ENCODE results near the gene GAB1.

GAB1 gene

DNA sequence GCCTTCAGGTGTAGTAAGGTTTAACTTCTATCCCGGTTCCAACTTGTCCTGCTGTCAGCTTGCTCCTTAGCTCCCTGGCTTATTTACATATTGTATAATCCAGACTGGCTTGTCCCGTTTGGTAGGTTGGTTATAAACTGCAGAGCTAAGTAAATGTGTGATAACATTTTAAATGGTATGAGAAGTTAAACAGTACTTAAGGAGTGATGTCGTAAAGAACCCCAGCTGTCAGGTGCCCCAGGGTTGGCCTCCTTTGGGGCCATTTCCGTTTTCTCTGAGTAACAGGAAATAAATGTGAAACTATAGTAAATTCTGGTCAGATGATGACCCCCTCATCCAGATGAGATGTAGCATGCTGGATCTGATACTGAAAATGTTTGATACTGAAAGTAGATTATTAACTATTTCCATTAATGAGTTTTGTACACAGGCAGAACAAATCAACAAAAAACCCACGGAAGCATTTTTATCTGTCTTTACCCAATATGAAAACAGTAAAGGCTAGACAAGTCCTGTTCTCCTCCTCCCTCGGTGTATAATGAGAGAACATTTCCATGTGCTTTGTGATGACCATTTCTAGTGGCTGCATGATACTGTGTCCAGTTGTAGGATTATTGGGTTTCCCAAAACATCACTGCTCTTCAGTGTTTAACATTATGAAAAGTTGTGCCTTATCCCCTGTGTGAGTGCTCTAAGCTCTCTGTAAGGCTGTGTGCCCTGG is 22.4 kb downstream of the GAB1 start:
- DNase-seq (ENCODE audit: low read depth): no peak

DNA sequence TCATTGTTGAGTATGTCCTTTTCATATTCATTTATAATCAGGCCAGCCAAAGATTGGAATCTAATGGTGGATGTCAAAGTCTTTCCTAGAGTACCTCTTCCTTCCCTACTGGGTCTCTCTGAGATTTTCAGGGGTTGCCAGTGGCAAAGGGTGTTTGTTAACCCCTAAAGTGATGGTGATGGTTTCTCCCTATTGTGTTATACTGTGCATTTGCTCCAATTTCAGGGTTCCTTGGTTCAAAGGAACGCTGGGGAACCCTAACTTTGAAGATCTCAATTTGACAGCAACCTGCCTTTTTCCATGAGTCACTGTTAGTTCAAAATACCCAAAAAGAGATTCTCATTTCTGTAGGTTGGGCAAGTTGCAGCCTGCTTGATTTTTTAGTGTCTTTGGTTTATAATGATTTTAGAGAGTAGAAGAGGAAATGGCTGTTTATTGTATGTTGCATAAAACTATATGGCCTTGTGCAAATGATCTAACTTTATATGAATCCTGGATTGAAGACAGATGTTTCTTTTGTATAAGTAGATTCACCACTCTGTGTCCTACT is 23.0 kb downstream of the GAB1 start:
- DNase-seq (ENCODE audit: low read depth): no peak

DNA sequence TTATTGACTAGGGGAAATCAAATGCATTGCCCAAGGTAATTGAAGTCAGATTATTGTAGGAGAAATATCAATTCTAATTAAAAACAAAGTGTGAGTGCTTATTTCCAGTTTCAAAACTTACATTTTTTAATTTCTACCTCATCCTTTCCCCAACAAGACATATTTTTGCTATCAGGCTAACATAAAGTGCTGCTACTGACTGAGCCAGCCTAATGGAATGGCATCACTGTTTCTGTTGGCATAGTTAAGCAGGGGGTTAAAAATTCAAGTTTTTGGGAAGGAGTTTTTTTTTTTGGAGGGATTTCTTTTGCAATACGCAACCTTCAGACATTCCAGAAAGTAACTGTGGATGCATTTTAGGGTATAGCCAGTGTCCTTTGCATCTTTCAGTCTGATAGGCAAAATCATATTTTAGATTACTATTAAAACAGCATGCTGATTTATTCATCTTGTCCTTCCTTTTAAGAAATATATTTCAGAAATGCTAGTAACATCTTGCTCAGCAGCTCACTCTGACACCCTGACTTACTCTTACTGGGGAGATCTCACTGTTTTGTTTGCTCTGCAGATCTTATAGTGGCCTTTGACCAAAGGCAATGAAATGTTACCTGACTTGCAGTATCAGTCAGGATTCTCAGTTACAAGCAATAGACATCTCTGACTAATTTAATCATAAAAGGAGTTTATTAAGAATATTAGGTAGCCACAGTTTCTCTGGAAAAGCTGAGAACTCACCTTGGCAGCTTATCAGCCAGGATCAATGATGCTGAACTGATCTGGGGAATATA is 24.4 kb downstream of the GAB1 start:
- no peak for DNase-seq (ENCODE audit: low read depth)

DNA sequence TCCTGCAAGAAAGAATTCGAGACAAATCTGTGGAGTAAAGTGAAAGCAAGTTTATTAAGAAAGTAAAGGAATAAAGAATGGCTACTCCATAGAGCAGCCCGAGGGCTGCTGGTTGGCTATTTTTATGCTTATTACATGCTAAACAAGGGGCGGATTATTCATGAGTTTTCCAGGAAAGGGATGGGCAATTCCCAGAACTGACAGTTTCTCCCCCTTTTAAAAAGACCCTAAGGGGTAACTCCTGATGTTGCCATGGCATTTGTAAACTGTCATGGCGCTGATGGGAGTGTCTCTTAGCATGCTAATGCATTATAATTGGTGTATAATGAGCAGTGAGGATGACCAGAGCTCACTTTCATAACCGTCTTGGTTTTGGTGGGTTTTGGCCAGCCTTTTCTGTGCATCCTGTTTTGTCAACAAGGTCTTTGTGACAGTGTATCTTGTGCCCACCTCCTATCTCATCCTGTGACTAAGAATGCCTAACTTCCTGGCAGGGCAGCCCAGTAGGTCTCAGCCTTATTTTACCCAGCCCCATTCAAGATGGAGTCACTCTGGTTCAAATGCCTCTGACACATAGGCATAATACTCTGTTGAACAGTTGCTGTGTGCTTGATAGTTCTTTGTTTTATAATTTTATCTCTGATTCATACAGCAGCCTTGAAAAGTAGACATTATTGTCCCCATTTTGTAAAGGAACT is 25.8 kb downstream of the GAB1 start:
- DNase-seq (ENCODE audit: low read depth): no peak

DNA sequence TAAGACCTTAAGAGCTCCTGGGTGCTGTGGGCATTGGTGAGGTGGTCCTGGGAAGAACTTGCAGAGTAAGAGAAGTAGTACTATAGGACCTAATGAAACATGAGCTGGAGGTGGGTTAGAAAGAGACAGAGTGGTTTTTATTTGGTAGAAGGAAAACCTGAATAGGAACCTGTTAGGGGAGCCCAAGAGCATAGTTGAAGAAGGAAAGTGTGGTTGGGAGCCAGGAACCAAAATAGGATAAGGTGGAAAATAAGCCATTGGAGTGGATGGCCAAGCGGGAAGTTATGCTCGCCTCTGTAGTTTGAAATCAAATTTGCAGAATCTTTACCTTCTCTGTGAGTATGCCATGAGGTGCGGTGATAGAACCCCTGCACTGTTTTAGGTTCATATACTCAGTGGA is 26.7 kb downstream of the GAB1 start:
- DNase-seq (ENCODE audit: low read depth): no peak

DNA sequence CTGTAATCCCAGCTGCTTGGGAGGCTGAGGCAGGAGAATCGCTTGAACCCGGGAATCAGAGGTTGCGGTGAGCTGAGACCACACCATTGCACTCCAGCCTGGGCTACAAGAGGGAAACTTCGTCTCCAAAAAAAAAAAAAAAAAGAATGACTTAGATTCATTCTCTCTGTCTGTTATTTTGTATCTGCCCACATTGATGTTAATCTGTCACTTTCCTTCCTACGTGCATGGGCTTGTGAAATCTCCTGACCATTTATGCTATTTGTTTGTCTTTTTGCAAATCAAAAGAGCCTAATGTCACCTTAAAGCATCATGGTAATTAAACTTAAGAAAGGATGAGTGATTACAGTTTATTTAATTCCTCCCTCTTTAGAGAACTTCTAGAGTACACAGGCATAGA is 27.4 kb downstream of the GAB1 start:
- DNase-seq (ENCODE audit: low read depth): no peak

DNA sequence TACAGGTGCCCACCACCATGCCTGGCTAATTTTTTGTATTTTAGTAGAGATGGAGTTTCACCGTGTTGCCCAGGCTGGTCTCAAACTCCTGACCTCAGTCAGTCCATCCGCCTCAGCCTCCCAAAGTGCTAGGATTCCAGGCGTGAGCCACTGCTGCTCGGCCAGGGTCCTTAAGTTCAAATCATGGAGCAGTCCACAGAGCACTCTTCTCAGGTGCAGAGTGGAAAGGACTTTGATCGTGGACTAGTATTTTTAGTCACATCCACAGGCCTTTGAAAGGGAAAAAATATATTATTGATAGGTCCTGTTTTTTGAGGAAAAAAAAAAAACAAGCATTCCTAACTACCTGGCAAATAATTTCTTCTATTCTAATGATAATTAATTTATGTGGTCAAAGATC is 31.2 kb downstream of the GAB1 start:
- no peak for DNase-seq (ENCODE audit: low read depth)

DNA sequence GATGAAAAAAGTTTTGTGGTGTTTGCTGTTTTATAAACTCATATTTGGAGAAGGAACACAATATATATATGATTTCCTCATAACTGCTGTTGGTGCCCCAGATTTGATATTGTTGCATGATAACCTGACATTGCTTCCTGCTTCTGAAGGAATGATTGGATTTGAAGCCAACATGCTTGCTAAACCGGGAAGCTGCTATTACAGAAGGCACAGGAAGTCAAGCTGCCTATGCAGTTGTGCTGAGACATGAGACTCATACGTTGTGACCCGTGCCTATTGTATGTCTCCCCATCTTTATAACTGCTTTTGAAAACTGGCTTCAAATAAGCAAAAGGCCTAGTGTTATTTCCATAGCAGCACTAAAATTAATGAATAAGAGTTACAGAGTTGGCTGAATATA is 32.9 kb downstream of the GAB1 start:
- no peak for DNase-seq (ENCODE audit: low read depth)

DNA sequence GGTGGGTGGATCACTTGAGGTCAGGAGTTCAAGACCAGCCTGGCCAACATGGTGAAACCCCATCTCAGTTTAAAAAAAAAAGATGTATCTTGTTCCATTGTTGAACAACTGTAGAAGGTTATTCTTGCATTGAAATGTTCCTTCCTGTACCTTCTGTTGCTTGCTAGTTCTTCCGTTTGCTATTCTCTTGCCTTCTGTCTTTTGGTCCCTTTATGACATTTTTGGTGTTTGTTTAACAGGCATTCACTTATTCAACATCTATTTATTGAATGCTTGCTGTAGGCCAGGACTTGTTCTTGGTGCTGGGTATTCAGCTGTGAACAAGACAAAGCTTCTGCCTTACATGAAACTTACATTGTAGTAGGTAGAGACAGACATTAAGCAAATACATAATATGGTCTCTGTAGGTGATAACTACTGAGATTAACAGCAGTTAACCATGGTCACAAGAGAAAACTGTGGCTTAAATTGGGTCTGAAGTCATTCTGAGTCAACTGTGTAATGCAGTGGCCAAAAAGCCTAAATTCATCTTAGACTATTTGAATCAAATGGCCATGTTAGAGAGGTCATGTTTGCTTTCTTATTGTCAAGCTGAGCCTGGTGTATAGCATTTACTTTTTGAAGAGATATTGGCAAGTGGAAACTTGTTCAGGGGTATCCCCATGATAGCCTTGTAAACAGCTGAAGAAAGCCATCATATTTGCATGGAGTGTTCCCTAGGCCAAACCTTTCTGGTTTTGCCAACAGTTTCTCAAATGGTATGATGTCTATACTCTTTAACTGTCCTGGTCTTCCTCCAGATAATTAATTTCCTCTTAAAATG is 35.6 kb downstream of the GAB1 start:
- no peak for DNase-seq (ENCODE audit: low read depth)

DNA sequence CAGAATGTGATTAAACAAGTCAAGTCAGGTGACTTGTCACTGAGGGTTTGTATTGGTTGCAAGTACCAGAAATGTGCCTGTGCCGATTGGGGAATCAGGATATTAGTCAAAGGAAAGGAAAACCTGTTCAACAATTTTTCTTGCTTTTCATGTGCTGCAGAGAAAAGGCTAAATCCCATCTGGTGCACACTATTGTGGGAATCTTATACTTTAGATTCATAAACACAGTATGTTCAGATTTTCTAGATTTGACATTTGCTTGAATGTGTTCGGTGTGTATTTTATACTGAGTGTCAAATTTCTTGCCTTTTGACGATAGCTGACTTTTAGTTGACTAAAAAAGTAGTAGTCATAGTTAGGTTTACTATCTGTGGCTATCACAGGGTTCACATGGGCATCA is 37.6 kb downstream of the GAB1 start:
- DNase-seq (ENCODE audit: low read depth): no peak

DNA sequence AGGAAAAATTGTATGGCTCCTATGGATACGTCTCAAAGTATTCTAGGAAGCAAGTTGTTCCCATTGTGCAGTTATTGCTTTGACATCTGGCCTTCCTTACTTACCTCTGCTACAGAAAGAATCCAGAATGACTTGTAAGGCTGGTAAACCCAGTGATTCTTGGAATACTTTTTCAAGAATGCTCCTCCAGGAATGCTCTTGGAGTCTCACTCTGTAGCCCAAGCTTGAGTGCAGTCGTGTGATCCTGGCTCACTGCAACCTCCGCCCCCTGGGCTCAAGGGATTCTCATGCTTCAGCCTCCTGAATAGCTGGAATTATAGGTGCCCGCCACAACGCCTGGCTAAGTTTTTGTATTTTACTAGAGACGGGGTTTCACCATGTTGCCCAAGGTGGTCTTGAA is 38.1 kb downstream of the GAB1 start:
- no peak for DNase-seq (ENCODE audit: low read depth)

DNA sequence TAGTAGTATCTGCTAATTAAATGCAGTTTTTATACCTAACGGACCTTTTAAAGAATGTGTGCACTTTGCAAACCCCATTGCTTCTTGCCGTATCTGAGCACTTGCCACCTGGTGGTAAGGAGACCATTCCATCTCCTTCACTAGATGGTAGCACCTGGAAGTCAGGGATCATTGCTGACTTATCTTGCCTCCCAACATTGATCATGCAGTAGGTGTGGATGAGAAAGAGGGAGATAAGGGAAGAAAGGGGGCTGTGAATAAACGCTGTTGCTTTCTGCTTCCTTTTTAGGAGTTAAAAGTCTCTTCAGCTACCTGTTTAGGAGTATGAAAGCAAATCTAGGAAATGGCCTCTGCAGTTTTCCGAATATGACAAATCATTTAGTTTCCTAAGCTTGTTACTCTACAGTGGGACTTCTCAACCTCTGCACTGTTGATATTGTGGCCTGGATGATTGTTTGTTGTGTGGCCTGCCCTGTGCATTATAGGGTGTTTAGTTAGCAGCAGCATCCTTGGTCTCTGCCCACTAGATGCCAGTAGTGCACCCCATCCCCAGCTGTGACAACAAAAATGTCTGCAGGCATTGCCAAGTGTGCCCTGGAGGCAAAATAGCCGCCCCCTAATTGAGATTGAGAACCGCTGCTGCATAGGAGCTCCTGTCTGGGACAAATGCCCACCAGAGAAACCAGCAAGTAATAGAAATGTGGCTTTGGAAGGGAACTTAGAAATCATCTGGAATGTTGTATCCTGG is 38.8 kb downstream of the GAB1 start:
- DNase-seq (ENCODE audit: low read depth): no peak

DNA sequence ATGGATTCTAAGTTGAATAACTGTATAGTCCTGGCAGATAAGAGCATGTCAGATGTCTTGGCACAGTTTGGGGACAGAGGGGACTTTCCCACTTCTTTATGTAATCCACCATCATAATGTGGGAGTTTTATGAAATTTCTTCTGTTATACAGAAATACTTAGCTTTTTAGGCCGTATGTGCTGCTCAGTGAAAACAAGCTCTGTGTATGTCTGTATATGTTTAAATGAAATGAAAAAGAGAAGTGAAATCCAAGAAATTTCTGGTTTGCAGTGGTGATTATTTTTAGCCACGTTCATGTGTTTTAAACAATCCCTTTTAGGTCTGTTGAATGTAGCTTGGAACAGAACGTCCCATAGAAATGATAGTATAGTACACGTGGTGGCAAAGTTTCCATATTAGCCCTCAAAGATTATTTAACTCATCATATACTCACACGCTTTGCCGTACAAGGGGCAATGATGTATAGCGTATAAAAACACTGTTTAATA is 41.0 kb downstream of the GAB1 start:
- no peak for DNase-seq (ENCODE audit: low read depth)

DNA sequence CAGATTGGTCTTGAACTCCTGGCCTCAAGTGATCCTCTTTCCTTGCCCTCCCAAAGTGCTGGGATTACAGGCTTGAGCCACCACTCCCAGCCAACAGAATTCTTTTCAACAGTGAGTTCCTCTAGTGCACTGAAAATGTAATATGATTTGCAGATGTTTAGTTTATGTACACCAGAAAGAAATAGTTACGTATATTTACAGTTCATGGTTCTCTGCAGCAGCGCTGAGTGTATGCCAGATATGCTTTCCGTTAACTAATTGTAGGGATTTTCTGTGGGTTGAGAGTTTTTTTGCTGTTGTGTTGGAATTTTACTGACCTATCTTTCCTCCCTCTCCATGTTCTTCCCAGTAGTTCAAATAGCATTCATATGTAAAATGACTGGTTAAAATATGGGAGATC is 44.0 kb downstream of the GAB1 start:
- DNase-seq (ENCODE audit: low read depth): no peak

DNA sequence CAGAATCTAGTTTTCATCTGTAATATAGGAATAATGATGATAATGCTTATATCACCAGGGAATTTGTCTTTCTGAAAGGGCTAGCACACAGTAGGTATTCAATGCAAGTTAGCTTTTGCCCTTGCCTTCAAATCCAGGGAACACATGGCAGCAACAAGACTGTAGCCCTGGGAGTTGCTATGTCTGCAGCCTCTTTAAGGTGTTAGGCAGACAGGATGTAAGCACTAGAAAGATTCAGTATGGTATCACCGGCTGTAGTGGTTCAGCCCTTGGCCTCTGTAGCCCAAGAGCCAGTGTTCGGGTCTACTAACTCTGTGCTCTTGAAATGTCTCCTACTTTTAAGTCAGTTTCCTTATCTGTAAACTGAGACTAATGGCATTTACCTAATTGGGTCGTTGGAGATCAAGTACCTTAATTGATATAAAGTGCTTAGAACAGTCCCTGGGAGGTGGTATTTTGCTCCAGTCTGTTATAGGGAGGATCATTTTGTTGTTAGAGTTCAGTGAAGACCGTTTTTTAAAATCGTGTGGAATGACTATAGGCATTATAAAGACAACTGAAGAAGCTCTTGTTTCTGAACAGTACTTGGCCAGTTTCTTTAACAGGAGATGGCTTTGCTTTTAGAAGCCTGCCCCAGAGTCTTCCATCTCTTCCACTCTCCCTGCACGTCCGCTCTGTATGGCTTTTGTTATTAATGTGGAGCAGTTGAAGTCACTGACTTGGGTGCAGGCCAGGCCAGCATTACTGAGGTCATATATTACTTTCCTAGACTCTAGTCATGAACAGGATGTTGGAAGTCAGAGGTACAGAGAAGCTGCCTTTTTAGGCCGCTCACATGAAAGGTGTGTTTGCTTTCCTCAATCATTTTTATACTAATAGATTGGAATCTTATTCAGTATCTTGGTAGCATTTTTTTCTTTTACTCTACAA is 44.8 kb downstream of the GAB1 start:
- no peak for DNase-seq (ENCODE audit: low read depth)

DNA sequence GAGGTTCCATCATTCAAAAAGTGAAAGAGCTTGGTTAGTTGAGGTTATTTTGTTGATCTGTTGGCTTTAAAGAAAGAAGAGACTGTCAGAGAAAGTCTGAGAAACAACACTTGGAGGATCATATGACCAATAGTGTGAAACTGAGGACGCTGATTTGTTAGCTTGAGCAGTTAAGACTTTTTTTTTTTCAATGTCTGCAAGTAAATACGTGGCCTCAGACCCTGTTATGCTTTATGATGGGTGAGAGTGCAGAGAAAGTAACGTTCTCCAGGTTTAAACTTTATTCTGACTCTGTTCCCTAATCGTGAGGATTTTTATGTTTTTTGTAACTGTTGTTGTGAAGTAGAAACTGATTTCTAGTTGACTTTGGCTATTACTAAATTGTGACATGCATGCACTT is 45.9 kb downstream of the GAB1 start:
- no peak for DNase-seq (ENCODE audit: low read depth)

DNA sequence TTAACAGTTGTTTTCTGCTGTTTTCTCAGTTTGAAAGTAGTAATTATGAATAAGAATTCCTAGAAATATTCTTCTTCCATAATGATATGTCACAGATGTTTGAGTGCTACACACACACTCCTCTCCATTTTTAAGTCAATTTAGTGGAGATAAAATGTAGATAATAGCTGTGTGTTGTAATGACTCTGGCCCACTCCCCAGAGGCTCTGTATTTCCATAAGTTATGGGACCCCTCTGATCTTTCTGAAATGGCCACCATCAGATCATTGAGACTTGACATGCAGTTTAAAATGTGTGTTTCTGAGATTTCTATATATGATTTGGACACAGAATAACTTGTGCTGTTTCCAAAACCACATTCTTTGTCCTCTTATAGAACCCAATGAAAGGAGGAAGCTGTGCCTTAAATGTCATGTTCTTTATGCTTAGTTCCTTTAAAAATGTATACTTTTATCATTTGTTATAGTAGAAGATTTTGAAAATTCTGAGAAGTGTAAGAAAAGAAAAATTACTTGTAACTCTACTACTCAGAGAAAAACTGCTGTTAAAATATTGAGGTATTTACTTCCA is 46.4 kb downstream of the GAB1 start:
- no peak for DNase-seq (ENCODE audit: low read depth)

DNA sequence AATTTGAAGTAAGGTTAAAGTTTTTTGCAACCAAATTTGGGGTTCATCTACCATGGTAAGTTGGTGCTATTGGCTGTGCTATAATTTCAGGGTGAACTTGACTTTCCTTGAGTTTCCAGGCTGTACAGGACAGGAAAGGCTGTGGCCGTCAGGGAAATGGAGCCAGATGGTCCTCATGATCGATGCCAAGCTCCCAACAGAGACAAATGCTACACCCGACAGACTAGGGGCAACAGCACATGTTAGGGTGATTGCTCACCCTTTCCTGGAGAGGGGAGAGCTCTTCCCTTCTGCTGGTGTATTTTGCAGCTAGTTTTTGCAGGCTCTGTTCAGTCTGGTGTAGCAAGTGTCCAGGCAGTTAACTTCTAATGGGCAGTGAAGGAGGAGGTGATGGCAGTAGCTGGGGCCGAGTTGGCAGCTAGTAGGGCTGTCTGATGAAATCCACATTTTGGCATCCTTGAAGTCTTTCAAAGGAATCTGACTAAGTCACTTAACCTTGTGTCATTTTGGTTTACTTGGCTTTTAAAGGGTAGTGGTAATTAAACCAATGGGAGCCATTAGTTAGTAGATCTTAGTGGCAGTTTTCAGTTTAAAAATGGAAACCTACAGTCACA is 47.8 kb downstream of the GAB1 start:
- no peak for DNase-seq (ENCODE audit: low read depth)

DNA sequence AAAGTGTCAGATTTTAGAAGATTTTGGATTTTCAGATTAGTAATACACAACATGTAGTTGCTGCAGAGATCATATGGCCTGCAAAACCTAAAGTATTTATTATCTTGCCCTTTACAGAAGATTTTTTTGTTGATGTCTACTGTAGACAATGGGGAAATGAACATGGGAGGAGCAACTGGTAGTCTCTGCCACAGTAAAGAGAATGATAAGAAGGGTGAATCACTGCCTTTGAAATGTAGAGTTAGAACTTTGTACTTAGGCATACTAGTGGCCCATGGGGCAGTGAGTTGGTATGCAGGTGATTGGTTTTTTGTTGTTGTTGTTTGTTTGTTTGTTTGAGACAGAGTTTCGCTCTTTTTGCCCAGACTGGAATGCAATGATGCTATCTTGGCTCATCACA is 50.1 kb downstream of the GAB1 start:
- no peak for DNase-seq (ENCODE audit: low read depth)
